Measurements from ENCODE around the gene PPP1R12A.

- no peak for TF ChIP-seq SIN3A (IDR thresholded peaks at IDR 0.05; ENCODE audit: borderline replicate concordance, insufficient read depth, low read length)
- TF ChIP-seq REST (IDR thresholded peaks at IDR 0.05; ENCODE audit: insufficient read depth in 1 of 2, low read depth in 2 of 2, low read length in 2 of 2) = no peak
These were observed 116.0 kb downstream of the PPP1R12A start for GRCh38 chr12:79818856-79819255.

Measured in PFSK-1 (cell line).